Nephron progenitor cell (in vitro differentiated cells): ENCODE results near the gene UBAC2.

ENCODE experiments used
- DNase-seq: peaks from one replicate; pipeline ENCODE4 v3.0.0; 2021
- H3K27ac Mint-ChIP-seq: 2 replicates; pipeline ENCODE4 v1.8.0; 2021; ENCODE audit warnings: mild to moderate bottlenecking, moderate library complexity, mixed read lengths
- H3K27me3 Mint-ChIP-seq: 2 replicates; pipeline ENCODE4 v1.8.0; 2021; ENCODE audit warnings: mild to moderate bottlenecking, low read depth, mixed read lengths; ENCODE audit not compliant: poor library complexity
- H3K36me3 Mint-ChIP-seq: 2 replicates; pipeline ENCODE4 v1.8.0; 2021; ENCODE audit warnings: low read depth, mixed read lengths
- H3K4me1 Mint-ChIP-seq: 2 replicates; pipeline ENCODE4 v1.8.0; 2021; ENCODE audit warnings: mixed read lengths
- H3K4me3 Mint-ChIP-seq: 2 replicates; pipeline ENCODE4 v1.8.0; 2021; ENCODE audit warnings: mild to moderate bottlenecking, moderate library complexity, mixed read lengths
- H3K9me3 Mint-ChIP-seq: 2 replicates; pipeline ENCODE4 v1.8.0; 2021; ENCODE audit warnings: mild to moderate bottlenecking, moderate library complexity, mixed read lengths
- CTCF ChIP-seq: fragments of 200-600 bp; sonication (generic); IDR thresholded peaks from 2 replicates; pipeline ENCODE4 v1.5.0; 2021; ENCODE audit warnings: antibody characterized with exemption

UBAC2 gene

GRCh38 chr13:99356012-99356261 is 155.3 kb downstream of the UBAC2 start:
- H3K4me1 Mint-ChIP-seq: peaks cover 84% of the 10 kb centered on the region
- TF ChIP-seq CTCF: no peak
- no peaks in the 10 kb centered on the region for H3K27me3 Mint-ChIP-seq
- peak overlapping the region; percentile 87 for H3K27ac Mint-ChIP-seq
- H3K4me3 Mint-ChIP-seq: peak overlapping the region; percentile 30
- no peaks in the 10 kb centered on the region for H3K9me3 Mint-ChIP-seq
- peaks cover 64% of the 10 kb centered on the region for H3K36me3 Mint-ChIP-seq
- DNase-seq: no peak

- no peaks in the 10 kb centered on the region for H3K27me3 Mint-ChIP-seq
- TF ChIP-seq CTCF: no peak
- peak overlapping the region; percentile 30 for H3K4me3 Mint-ChIP-seq
- peaks cover 69% of the 10 kb centered on the region for H3K36me3 Mint-ChIP-seq
- peak; percentile 34 for DNase-seq
- H3K27ac Mint-ChIP-seq: peak overlapping the region; percentile 87
- H3K4me1 Mint-ChIP-seq: peaks cover 82% of the 10 kb centered on the region
- H3K9me3 Mint-ChIP-seq: no peaks in the 10 kb centered on the region
Measured at GRCh38 chr13:99356262-99357091, 155.8 kb downstream of the UBAC2 start.

- Mint-ChIP-seq H3K4me3 (no peak overlapping the region), H3K36me3 (peaks cover 73% of the 10 kb centered on the region), H3K27ac (peak overlapping the region; percentile 87), H3K9me3 (no peaks in the 10 kb centered on the region), H3K27me3 (no peaks in the 10 kb centered on the region), H3K4me1 (peaks cover 78% of the 10 kb centered on the region)
- DNase-seq: no peak
- TF ChIP-seq CTCF: no peak
Measured at GRCh38 chr13:99357131-99357596, 156.5 kb downstream of the UBAC2 start.

- Mint-ChIP-seq H3K4me1 (peaks cover 71% of the 10 kb centered on the region), H3K36me3 (peaks cover 74% of the 10 kb centered on the region), H3K9me3 (no peaks in the 10 kb centered on the region), H3K4me3 (no peak overlapping the region), H3K27ac (peak overlapping the region; percentile 60), H3K27me3 (no peaks in the 10 kb centered on the region)
- DNase-seq: no peak
- TF ChIP-seq CTCF: no peak
Measured at GRCh38 chr13:99357941-99358340, 157.3 kb downstream of the UBAC2 start.

- DNase-seq: no peak
- TF ChIP-seq CTCF: no peak
- no peaks in the 10 kb centered on the region for H3K27me3 Mint-ChIP-seq
- no peak overlapping the region for H3K4me3 Mint-ChIP-seq
- H3K4me1 Mint-ChIP-seq: peaks cover 60% of the 10 kb centered on the region
- no peaks in the 10 kb centered on the region for H3K9me3 Mint-ChIP-seq
- peak overlapping the region; percentile 53 for H3K27ac Mint-ChIP-seq
- peaks cover 75% of the 10 kb centered on the region for H3K36me3 Mint-ChIP-seq
Measured at GRCh38 chr13:99359528-99359927, 158.9 kb downstream of the UBAC2 start.

- Mint-ChIP-seq H3K36me3 (peaks cover 71% of the 10 kb centered on the region), H3K27me3 (no peaks in the 10 kb centered on the region), H3K27ac (peak overlapping the region; percentile 47), H3K4me3 (no peak overlapping the region), H3K4me1 (peaks cover 49% of the 10 kb centered on the region), H3K9me3 (no peaks in the 10 kb centered on the region)
- no peak for DNase-seq
- no peak for TF ChIP-seq CTCF
Measured at GRCh38 chr13:99360696-99361095, 160.0 kb downstream of the UBAC2 start.
